ENCODE measurements around the gene FCGBP. TPM values are rescaled to one million over a fixed set of nuclear protein-coding genes. Genes with fewer than 3 reads are reported as not detected.
"Not testable (repeated sequence)": the region's sequence is repeated elsewhere in the genome, so short reads cannot be mapped to it uniquely, and the experiment has no call there.

Gene FCGBP
- total RNA-seq, 1 donor from 2014 or later, result 3.3 TPM

DNA sequence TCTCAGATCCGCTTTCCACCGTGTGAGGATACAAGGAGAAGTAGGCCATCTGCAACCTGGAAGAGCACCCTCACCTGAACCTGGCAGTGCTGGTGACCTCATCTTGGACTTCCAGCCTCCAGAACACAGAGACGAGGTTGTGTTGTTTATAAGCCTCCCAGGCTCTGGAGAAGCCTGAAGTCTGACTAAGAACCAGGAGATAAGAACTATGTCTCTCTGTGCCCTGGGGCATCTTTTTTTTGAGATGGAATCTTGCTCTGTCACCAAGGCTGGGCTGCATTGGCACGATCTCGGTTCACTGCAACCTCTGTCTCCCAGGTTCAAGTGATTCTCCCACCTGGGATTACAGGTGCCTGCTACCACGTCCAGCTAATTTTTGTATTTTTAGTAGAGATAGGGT is 14.5 kb downstream of the FCGBP start:
- no peaks in the 10 kb centered on the region for H3K36me3 Mint-ChIP-seq (ENCODE audit: low read depth)
- H3K27ac Mint-ChIP-seq, result no peak overlapping the region
- intact Hi-C loops (cut with micrococcal nuclease), result no loop called here
- H3K9me3 Mint-ChIP-seq, result no peaks in the 10 kb centered on the region
- no peaks in the 10 kb centered on the region for H3K4me1 Mint-ChIP-seq
- DNase-seq, result no peak
- no peaks in the 10 kb centered on the region for H3K27me3 Mint-ChIP-seq
- H3K4me3 Mint-ChIP-seq, result no peak overlapping the region

DNA sequence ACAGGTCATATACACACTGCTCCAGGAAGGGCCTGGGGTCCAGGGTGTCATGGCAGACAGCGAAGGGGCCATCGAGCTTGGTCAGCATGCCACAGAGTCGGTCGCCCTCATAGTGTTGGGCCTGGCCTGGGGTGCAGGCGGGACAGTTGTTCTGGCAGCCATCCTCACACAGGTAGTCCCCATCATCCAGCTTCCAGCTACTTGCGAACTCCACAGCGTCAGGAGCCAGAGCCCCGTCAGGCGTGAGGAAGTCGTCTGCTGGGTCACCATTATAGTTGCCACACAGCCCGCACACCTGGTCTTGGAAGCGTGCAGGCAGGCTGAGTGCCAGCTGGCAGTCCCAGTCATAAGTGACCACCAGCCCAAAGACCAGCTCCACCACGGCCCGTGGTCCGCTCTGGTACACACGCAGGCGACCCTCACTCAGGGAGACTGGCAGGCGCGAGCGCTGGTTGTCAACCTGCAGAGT is 16.2 kb downstream of the FCGBP start:
- Mint-ChIP-seq H3K4me1 (no peaks in the 10 kb centered on the region), H3K36me3 (ENCODE audit: low read depth) (no peaks in the 10 kb centered on the region), H3K9me3 (no peaks in the 10 kb centered on the region), H3K27ac (no peak overlapping the region), H3K4me3 (no peak overlapping the region), H3K27me3 (no peaks in the 10 kb centered on the region)
- intact Hi-C loops (cut with micrococcal nuclease), result no loop called here
- no peak for DNase-seq

GRCh38 chr19:39917561-39918182 is 16.8 kb downstream of the FCGBP start:
- Mint-ChIP-seq H3K27me3 (no peaks in the 10 kb centered on the region), H3K4me3 (no peak overlapping the region), H3K36me3 (ENCODE audit: low read depth) (no peaks in the 10 kb centered on the region), H3K9me3 (no peaks in the 10 kb centered on the region), H3K4me1 (no peaks in the 10 kb centered on the region), H3K27ac (no peak overlapping the region)
- no peak for DNase-seq
- intact Hi-C loops (cut with micrococcal nuclease), result no loop called here

GRCh38 chr19:39916851-39917396 is 17.5 kb downstream of the FCGBP start:
- no peak overlapping the region for H3K27ac Mint-ChIP-seq
- H3K4me1 Mint-ChIP-seq, result no peaks in the 10 kb centered on the region
- no peaks in the 10 kb centered on the region for H3K36me3 Mint-ChIP-seq (ENCODE audit: low read depth)
- H3K4me3 Mint-ChIP-seq, result no peak overlapping the region
- H3K9me3 Mint-ChIP-seq, result no peaks in the 10 kb centered on the region
- no peaks in the 10 kb centered on the region for H3K27me3 Mint-ChIP-seq
- intact Hi-C loops (cut with micrococcal nuclease), result no loop called here
- DNase-seq, result no peak

GRCh38 chr19:39916236-39916635 is 18.2 kb downstream of the FCGBP start:
- H3K4me1 Mint-ChIP-seq, result no peaks in the 10 kb centered on the region
- no peak overlapping the region for H3K4me3 Mint-ChIP-seq
- DNase-seq, result no peak
- H3K9me3 Mint-ChIP-seq, result no peaks in the 10 kb centered on the region
- no peaks in the 10 kb centered on the region for H3K36me3 Mint-ChIP-seq (ENCODE audit: low read depth)
- intact Hi-C loops (cut with micrococcal nuclease), result no loop called here
- no peaks in the 10 kb centered on the region for H3K27me3 Mint-ChIP-seq
- H3K27ac Mint-ChIP-seq, result peak overlapping the region; percentile 43

DNA sequence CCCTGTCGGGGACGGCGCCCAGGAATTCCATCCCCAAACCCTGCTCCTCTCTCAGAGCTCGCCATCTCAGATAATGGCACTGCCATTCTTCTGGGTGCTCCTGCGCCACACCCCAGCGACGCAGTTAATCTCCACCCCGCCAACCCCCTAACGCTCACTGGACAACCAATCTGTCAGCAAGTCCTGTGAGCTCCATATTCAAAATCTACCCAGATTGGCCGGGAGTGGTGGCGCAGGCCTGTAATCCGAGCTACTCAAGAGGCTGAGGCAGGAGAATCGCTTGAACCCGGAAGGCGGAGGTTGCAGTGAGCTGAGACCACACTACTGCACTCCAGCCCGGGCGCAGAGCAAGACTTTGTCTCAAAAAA is 18.6 kb downstream of the FCGBP start:
- Mint-ChIP-seq H3K27ac (no peak overlapping the region), H3K9me3 (no peaks in the 10 kb centered on the region), H3K4me1 (no peaks in the 10 kb centered on the region), H3K4me3 (no peak overlapping the region), H3K27me3 (no peaks in the 10 kb centered on the region), H3K36me3 (ENCODE audit: low read depth) (no peaks in the 10 kb centered on the region)
- intact Hi-C loops (cut with micrococcal nuclease), result no loop called here
- DNase-seq, result no peak

GRCh38 chr19:39915101-39915847 is 19.2 kb downstream of the FCGBP start:
- no peak overlapping the region for H3K27ac Mint-ChIP-seq

DNA sequence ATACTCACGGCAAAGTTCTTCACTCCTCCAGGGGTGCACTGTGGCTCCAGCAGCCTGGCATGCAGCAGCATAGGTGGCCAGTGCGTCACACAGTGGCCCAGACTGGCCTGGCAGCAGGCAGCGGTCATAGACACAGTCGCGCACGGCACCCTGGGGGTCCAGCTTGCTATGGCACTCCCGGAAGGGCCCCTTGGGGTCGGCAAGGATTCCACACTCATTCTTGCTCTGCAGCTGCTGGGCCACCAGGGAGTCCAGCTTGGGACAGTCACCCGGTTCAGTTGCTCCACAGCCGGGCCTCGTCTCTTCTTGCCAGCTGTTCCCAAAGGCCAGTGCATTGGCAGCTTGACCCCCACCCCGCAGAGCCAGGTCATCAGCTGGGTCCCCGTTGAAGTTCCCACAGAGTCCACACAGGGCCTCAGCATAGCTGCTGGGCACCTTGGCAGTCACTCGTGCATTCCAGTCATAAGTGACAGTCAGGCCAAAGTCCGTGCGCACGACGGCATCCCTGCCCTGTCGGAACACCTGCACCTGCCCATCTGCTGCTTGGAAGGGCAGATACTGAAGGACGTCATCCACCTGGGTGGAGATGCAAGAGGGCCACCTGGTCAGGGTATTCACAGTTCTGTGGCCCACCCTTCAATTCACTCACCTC is 20.6 kb downstream of the FCGBP start:
- Mint-ChIP-seq H3K27ac (no peak overlapping the region), H3K9me3 (no peaks in the 10 kb centered on the region), H3K4me1 (no peaks in the 10 kb centered on the region), H3K36me3 (ENCODE audit: low read depth) (no peaks in the 10 kb centered on the region), H3K27me3 (no peaks in the 10 kb centered on the region), H3K4me3 (no peak overlapping the region)
- no peak for DNase-seq
- intact Hi-C loops (cut with micrococcal nuclease), result no loop called here

More at GRCh38 chr19:39915101-39915847, 19.2 kb downstream of the FCGBP start:
- H3K4me1 Mint-ChIP-seq, result no peaks in the 10 kb centered on the region
- no peak for DNase-seq
- H3K36me3 Mint-ChIP-seq (ENCODE audit: low read depth), result no peaks in the 10 kb centered on the region
- no peaks in the 10 kb centered on the region for H3K27me3 Mint-ChIP-seq
- no peak overlapping the region for H3K4me3 Mint-ChIP-seq
- intact Hi-C loops (cut with micrococcal nuclease), result no loop called here
- no peaks in the 10 kb centered on the region for H3K9me3 Mint-ChIP-seq

DNA sequence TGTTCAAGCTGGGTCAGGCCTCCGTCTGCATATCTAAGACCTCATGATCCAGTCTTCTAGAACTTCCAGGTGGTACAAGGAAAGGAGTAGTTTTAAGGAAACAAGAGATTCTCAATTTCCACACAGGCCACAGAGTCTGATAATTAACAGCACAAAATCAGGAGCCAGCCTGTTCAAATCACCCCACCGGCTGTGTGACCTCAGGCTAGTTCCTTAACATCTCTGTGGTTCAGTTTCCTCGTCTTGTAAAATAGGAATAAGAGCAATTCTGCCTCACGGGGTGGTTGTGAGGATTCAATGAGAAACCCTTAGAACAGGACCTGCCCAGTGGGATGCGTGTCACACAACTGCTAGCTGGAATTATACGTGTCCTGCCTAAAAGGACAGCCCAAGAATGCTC is 25.6 kb downstream of the FCGBP start:
- DNase-seq, result no peak
- H3K9me3 Mint-ChIP-seq, result no peaks in the 10 kb centered on the region
- H3K27me3 Mint-ChIP-seq, result no peaks in the 10 kb centered on the region
- peaks cover 5% of the 10 kb centered on the region for H3K4me1 Mint-ChIP-seq
- no peak overlapping the region for H3K4me3 Mint-ChIP-seq
- intact Hi-C loops (cut with micrococcal nuclease), result loop anchor here (5.0 kb wide), 1 partner anchor 63 kb away; the partner anchor contains the start of gene PSMC4
- H3K36me3 Mint-ChIP-seq (ENCODE audit: low read depth), result no peaks in the 10 kb centered on the region
- no peak overlapping the region for H3K27ac Mint-ChIP-seq

GRCh38 chr19:39906820-39907611 is 27.4 kb downstream of the FCGBP start:
- Mint-ChIP-seq H3K4me3 (no peak overlapping the region), H3K9me3 (no peaks in the 10 kb centered on the region), H3K27ac (no peak overlapping the region), H3K36me3 (ENCODE audit: low read depth) (no peaks in the 10 kb centered on the region), H3K4me1 (peaks cover 5% of the 10 kb centered on the region), H3K27me3 (no peaks in the 10 kb centered on the region)
- intact Hi-C loops (cut with micrococcal nuclease), result loop anchor here (5.0 kb wide), 1 partner anchor 65 kb away; the partner anchor contains the start of gene PSMC4
- no peak for DNase-seq

DNA sequence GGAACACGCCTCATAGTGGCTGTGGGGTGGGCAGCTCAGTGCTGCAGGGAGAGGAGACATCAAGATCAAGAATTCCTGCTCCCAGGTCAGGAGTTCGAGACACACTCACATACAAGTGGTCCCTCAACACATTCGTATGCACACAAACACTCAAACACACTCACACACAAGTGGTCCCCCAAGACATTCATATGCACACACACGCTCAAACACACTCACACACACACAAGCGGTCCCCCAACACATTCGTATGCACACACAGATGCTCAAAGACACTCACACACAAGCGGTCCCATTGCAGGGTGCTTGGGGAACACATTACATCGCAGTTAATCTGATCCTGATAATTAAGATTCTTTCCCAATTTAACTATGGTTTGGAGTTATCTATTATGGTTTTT is 28.2 kb downstream of the FCGBP start:
- no peak overlapping the region for H3K27ac Mint-ChIP-seq
- H3K27me3 Mint-ChIP-seq, result no peaks in the 10 kb centered on the region
- peaks cover 5% of the 10 kb centered on the region for H3K4me1 Mint-ChIP-seq
- no peaks in the 10 kb centered on the region for H3K36me3 Mint-ChIP-seq (ENCODE audit: low read depth)
- DNase-seq, result no peak
- no peak overlapping the region for H3K4me3 Mint-ChIP-seq
- no peaks in the 10 kb centered on the region for H3K9me3 Mint-ChIP-seq
- intact Hi-C loops (cut with micrococcal nuclease), result loop anchor here (5.0 kb wide), 1 partner anchor 66 kb away; the partner anchor contains the start of gene PSMC4

GRCh38 chr19:39903486-39904091 is 30.8 kb downstream of the FCGBP start:
- H3K4me1 Mint-ChIP-seq; H3K27me3 Mint-ChIP-seq; H3K9me3 Mint-ChIP-seq; intact Hi-C loops (cut with micrococcal nuclease); DNase-seq; H3K27ac Mint-ChIP-seq; H3K4me3 Mint-ChIP-seq; H3K36me3 Mint-ChIP-seq (ENCODE audit: low read depth): not testable (repeated sequence)

DNA sequence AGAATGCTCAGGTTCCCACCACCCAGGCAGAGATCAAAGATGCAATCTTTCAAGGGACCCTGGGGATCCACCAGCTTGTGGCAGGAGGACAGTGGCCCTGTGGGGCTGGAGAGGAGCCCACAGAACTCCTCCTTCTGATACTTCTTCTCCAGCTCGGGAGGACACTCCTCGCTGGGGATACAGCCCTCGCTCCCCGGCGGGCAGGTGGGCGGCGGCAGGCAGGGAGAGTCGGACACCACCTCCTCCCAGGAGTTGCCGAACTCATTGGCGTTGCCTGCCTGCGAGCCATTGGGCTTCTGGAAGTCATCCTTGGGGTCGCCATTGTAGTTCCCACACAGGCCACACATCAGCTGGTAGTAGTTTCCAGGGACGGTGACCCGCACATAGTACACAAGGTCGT is 32.1 kb downstream of the FCGBP start:
- H3K4me1 Mint-ChIP-seq; H3K36me3 Mint-ChIP-seq (ENCODE audit: low read depth); H3K4me3 Mint-ChIP-seq; H3K27ac Mint-ChIP-seq; H3K27me3 Mint-ChIP-seq; DNase-seq; H3K9me3 Mint-ChIP-seq; intact Hi-C loops (cut with micrococcal nuclease): not testable (repeated sequence)
